Naive thymus-derived CD4-positive, alpha-beta T cell (primary cell): ENCODE results near the gene SLIT3. TPM values are rescaled to one million over a fixed set of nuclear protein-coding genes. Genes with fewer than 3 reads are reported as not detected.

Experiments used
- ATAC-seq: fragments of 150-1000 bp; cut with Tn5 transposase; 2 replicates; pipeline ENCODE4 v1.10.0; 2021; ENCODE audit warnings: mild to moderate bottlenecking, moderate library complexity
- CTCF ChIA-PET: fragments of 350-600 bp; sonication (Branson Sonifier 250); formaldehyde crosslinking; loops from one replicate; lab custom pipeline; 2021; ENCODE audit warnings: antibody characterized with exemption; lab: Charles Lee
- POLR2A ChIA-PET: fragments of 350-600 bp; sonication (Branson Sonifier 250); formaldehyde crosslinking; loops from one replicate; lab custom pipeline; 2021; ENCODE audit warnings: antibody characterized with exemption, inconsistent platforms; lab: Charles Lee
- DNase-seq, 9 donors: peaks; one replicate each; pipeline versions ENCODE4 v3.0.0 to v3.0.0-alpha.2; 2020 to 2022; ENCODE audit warnings: mixed read lengths in 1 of 9
- H3K27ac ChIP-seq: one replicate; pipeline ENCODE4 v1.7.0; 2013; ENCODE audit warnings: mild to moderate bottlenecking, low read depth, low read length, moderate library complexity
- H3K27me3 ChIP-seq, 2 donors: one replicate each; pipeline ENCODE4 v1.7.0; 2013; ENCODE audit warnings: low read length in 2 of 2, mild to moderate bottlenecking in 2 of 2, moderate library complexity in 2 of 2; ENCODE audit not compliant: control insufficient read depth in 2 of 2, insufficient read depth in 2 of 2
- H3K36me3 ChIP-seq, 3 experiments: 1 replicate in 2 of 3; 2 replicates in 1 of 3; pipeline ENCODE4 v1.7.0; 2013; ENCODE audit warnings: low read length in 3 of 3, mild to moderate bottlenecking in 3 of 3, moderate library complexity in 1 of 3; ENCODE audit not compliant: insufficient read depth in 3 of 3, control insufficient read depth in 2 of 3
- H3K4me1 ChIP-seq, 2 donors: one replicate each; pipeline ENCODE4 v1.7.0; 2013; ENCODE audit warnings: low read length in 2 of 2, mild to moderate bottlenecking in 2 of 2, moderate library complexity in 1 of 2; ENCODE audit not compliant: control insufficient read depth in 2 of 2, insufficient read depth in 2 of 2
- H3K4me3 ChIP-seq: 2 replicates; pipeline ENCODE4 v1.7.0; 2013; ENCODE audit warnings: mild to moderate bottlenecking, low read length
- H3K9me3 ChIP-seq, 3 experiments: 1 replicate in 2 of 3; 2 replicates in 1 of 3; pipeline ENCODE4 v1.7.0; 2013; ENCODE audit warnings: low read length in 3 of 3; ENCODE audit not compliant: control insufficient read depth in 2 of 3
- H3K27ac Mint-ChIP-seq, 9 donors: one replicate each; pipeline ENCODE4 v1.8.0; 2020 to 2022; ENCODE audit warnings: mixed read lengths in 9 of 9, mild to moderate bottlenecking in 8 of 9, moderate library complexity in 5 of 9, inconsistent platforms in 2 of 9
- H3K27me3 Mint-ChIP-seq, 5 donors: one replicate each; pipeline ENCODE4 v1.8.0; 2021 to 2022; ENCODE audit warnings: mixed read lengths in 5 of 5, mild to moderate bottlenecking in 1 of 5
- H3K36me3 Mint-ChIP-seq, 5 donors: one replicate each; pipeline ENCODE4 v1.8.0; 2020 to 2022; ENCODE audit warnings: mixed read lengths in 5 of 5, mild to moderate bottlenecking in 3 of 5, inconsistent platforms in 1 of 5
- H3K4me1 Mint-ChIP-seq, 7 donors: one replicate each; pipeline ENCODE4 v1.8.0; 2020 to 2022; ENCODE audit warnings: mixed read lengths in 7 of 7, mild to moderate bottlenecking in 3 of 7, inconsistent platforms in 1 of 7
- H3K4me3 Mint-ChIP-seq, 10 donors: one replicate each; pipeline ENCODE4 v1.8.0; 2020 to 2022; ENCODE audit warnings: mild to moderate bottlenecking in 10 of 10, mixed read lengths in 10 of 10, moderate library complexity in 6 of 10, inconsistent platforms in 2 of 10
- H3K9me3 Mint-ChIP-seq, 11 donors: one replicate each; pipeline ENCODE4 v1.8.0; 2020 to 2022; ENCODE audit warnings: mixed read lengths in 11 of 11, mild to moderate bottlenecking in 4 of 11, inconsistent platforms in 1 of 11, moderate library complexity in 1 of 11
- intact Hi-C, 2 donors: fragments of 100-400 bp; cut with micrococcal nuclease; formaldehyde crosslinking; loops; one replicate each; pipeline ENCODE4 v1.15.1; 2023
- polyA plus RNA-seq, 2 donors: library from polyadenylated mRNA; unstranded; fragments of 300-500 nt; fragmentation: Illumina TruSeq; gene quantifications; one replicate each; pipeline ENCODE4 v1.2.3, GENCODE V29; 2021
- total RNA-seq, 6 experiments: library from RNA in 5 of 6; stranded (reverse) in 5 of 6; gene quantifications; 1 replicate in 5 of 6; 2 replicates in 1 of 6; pipeline ENCODE4 v1.2.3 and lab custom pipeline; 2021 to 2026

SLIT3 gene
- total and polyA plus RNA-seq, 7 experiments from 2014 or later, result 0.34 TPM; not detected in 6

- Histone ChIP-seq H3K36me3 (no peaks in the 10 kb centered on the region), H3K27me3 (no peaks in the 10 kb centered on the region), H3K4me1 (no peaks in the 10 kb centered on the region), H3K9me3 (no peaks in the 10 kb centered on the region), H3K4me3 (no peak overlapping the region), H3K27ac (no peak overlapping the region)
- intact Hi-C loops, result no loop called here
- POLR2A ChIA-PET, result no interaction called here
- Mint-ChIP-seq H3K36me3 (no peaks in the 10 kb centered on the region), H3K4me1 (no peaks in the 10 kb centered on the region), H3K27ac (no peak overlapping the region), H3K9me3 (peaks cover 0 to 13% (median 0%) of the 10 kb centered on the region in 11 donors), H3K27me3 (peaks cover 0 to 35% (median 19%) of the 10 kb centered on the region in 5 donors), H3K4me3 (no peak overlapping the region)
- ATAC-seq (no peak), DNase-seq (no peak)
- CTCF ChIA-PET, result no interaction called here
Observed at GRCh38 chr5:169263591-169263990, 37.3 kb downstream of the SLIT3 start.

- Mint-ChIP-seq H3K9me3 (peaks cover 0 to 9% (median 0%) of the 10 kb centered on the region in 11 donors), H3K27ac (no peak overlapping the region), H3K4me1 (no peaks in the 10 kb centered on the region), H3K27me3 (peaks cover 0 to 35% (median 19%) of the 10 kb centered on the region in 5 donors), H3K4me3 (no peak overlapping the region), H3K36me3 (no peaks in the 10 kb centered on the region)
- ATAC-seq (no peak), DNase-seq (no peak)
- Histone ChIP-seq H3K4me1 (no peaks in the 10 kb centered on the region), H3K27me3 (no peaks in the 10 kb centered on the region), H3K27ac (no peak overlapping the region), H3K4me3 (no peak overlapping the region), H3K9me3 (no peaks in the 10 kb centered on the region), H3K36me3 (no peaks in the 10 kb centered on the region)
- ChIA-PET POLR2A (no interaction called here), CTCF (no interaction called here)
- intact Hi-C loops, result no loop called here
Observed at GRCh38 chr5:169260896-169261569, 39.9 kb downstream of the SLIT3 start.

DNA sequence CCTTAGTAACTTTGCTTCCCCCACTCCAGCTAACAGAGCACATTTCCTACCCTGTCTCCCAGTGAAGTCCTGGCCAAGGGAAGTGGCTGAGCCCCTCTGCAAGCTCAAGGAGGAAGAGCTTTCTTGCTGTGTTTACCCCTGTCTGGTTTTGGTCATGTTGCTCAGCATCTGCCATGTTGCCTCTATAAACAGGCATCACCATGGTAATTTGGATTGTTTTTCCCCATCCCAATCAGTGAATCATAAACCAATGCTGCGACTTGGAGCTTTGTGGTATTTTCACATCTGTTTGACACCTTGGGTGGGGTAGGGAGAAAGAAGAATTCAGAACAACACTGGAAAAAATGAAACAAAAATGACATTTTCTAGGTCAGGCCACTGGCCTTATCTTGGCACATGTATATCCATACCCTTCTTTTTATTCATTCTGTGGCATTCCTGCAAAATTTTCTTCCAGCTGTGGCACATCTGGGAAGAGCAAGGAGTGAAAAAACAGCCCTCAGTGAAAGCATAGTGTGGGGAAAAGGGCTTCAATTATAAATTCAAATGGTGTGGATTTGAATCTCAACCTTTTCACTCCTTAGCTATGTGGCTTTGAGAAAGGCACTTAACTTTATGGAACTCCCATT, 42.5 kb downstream of the SLIT3 start:
- no peak overlapping the region for H3K27ac ChIP-seq
- no peak overlapping the region for H3K27ac Mint-ChIP-seq
- H3K36me3 Mint-ChIP-seq, result no peaks in the 10 kb centered on the region
- no peaks in the 10 kb centered on the region for H3K36me3 ChIP-seq
- POLR2A ChIA-PET, result no interaction called here
- CTCF ChIA-PET, result no interaction called here
- no peaks in the 10 kb centered on the region for H3K9me3 ChIP-seq
- H3K27me3 Mint-ChIP-seq, result peaks cover 0 to 37% (median 7%) of the 10 kb centered on the region in 5 donors
- no peaks in the 10 kb centered on the region for H3K4me1 ChIP-seq
- intact Hi-C loops, result no loop called here
- no peak for DNase-seq
- H3K4me3 Mint-ChIP-seq, result no peak overlapping the region
- H3K4me3 ChIP-seq, result no peak overlapping the region
- peaks cover 0 to 9% (median 0%) of the 10 kb centered on the region in 11 donors for H3K9me3 Mint-ChIP-seq
- no peaks in the 10 kb centered on the region for H3K27me3 ChIP-seq
- no peak for ATAC-seq
- no peaks in the 10 kb centered on the region for H3K4me1 Mint-ChIP-seq

GRCh38 chr5:169256191-169256590, 44.7 kb downstream of the SLIT3 start:
- Mint-ChIP-seq H3K27ac (no peak overlapping the region), H3K9me3 (peaks cover 0 to 5% (median 0%) of the 10 kb centered on the region in 11 donors), H3K36me3 (no peaks in the 10 kb centered on the region), H3K27me3 (peaks cover 0 to 17% (median 4%) of the 10 kb centered on the region in 5 donors), H3K4me3 (no peak overlapping the region), H3K4me1 (no peaks in the 10 kb centered on the region)
- Histone ChIP-seq H3K4me1 (no peaks in the 10 kb centered on the region), H3K27ac (no peak overlapping the region), H3K36me3 (no peaks in the 10 kb centered on the region), H3K9me3 (no peaks in the 10 kb centered on the region), H3K4me3 (no peak overlapping the region), H3K27me3 (no peaks in the 10 kb centered on the region)
- intact Hi-C loops, result no loop called here
- ChIA-PET POLR2A (no interaction called here), CTCF (no interaction called here)
- ATAC-seq (no peak), DNase-seq (no peak)

GRCh38 chr5:169253071-169253470, 47.9 kb downstream of the SLIT3 start:
- Mint-ChIP-seq H3K27ac (no peak overlapping the region), H3K4me1 (no peaks in the 10 kb centered on the region), H3K27me3 (peaks cover 0 to 12% (median 5%) of the 10 kb centered on the region in 5 donors), H3K36me3 (no peaks in the 10 kb centered on the region), H3K4me3 (no peak overlapping the region), H3K9me3 (peaks cover 0 to 3% (median 0%) of the 10 kb centered on the region in 11 donors)
- Histone ChIP-seq H3K9me3 (no peaks in the 10 kb centered on the region), H3K27ac (no peak overlapping the region), H3K27me3 (no peaks in the 10 kb centered on the region), H3K4me3 (no peak overlapping the region), H3K36me3 (no peaks in the 10 kb centered on the region), H3K4me1 (no peaks in the 10 kb centered on the region)
- ChIA-PET POLR2A (no interaction called here), CTCF (no interaction called here)
- ATAC-seq, result no peak
- no peak for DNase-seq
- intact Hi-C loops, result no loop called here

DNA sequence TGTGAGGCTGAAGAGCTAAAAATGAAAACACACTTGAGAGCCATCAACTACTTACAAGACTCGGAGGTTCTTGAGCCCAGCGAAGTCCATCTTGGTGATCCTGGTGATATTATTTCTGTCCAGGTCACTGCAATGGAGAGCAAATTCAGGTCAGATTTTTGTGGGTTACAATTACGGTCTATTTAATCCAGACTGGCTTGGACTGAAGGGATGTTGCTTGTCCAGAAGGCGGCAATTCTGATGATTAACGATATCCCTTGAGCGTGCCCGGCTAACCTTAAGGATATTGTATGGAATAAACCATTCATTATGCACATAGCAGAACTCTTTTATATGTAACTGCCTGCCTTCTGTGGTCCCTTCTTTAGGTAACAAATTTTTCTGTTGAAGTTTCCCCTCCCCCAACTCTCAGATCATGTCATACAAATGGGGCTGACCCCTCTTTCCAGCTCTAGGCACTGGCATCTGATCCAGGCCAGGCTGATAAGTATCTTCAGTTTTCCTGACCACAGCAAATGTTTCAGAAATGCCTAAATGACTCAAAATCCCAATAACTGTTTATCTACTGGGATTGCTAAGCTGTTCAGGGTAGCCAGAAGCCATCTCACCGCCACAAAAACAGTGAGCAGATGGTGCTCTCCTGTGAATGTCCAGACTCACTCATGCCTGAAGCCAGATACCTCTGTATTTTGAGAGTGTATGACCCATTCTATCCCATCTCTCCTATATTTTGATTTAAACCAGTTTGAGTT, 49.4 kb downstream of the SLIT3 start:
- Mint-ChIP-seq H3K27ac (no peak overlapping the region), H3K4me1 (no peaks in the 10 kb centered on the region), H3K4me3 (no peak overlapping the region), H3K9me3 (peaks cover 0 to 4% (median 0%) of the 10 kb centered on the region in 11 donors), H3K36me3 (peaks cover 0 to 3% (median 0%) of the 10 kb centered on the region in 5 donors), H3K27me3 (peaks cover 3 to 15% (median 6%) of the 10 kb centered on the region in 5 donors)
- no peaks in the 10 kb centered on the region for H3K27me3 ChIP-seq
- no peak for DNase-seq
- intact Hi-C loops, result no loop called here
- no peak for ATAC-seq
- H3K4me3 ChIP-seq, result no peak overlapping the region
- POLR2A ChIA-PET, result no interaction called here
- no peaks in the 10 kb centered on the region for H3K4me1 ChIP-seq
- no peaks in the 10 kb centered on the region for H3K9me3 ChIP-seq
- no peaks in the 10 kb centered on the region for H3K36me3 ChIP-seq
- no peak overlapping the region for H3K27ac ChIP-seq
- CTCF ChIA-PET, result no interaction called here
